HepG2 (cell line): Measurements from ENCODE around the gene RAB22A. TPM values are rescaled to one million over a fixed set of nuclear protein-coding genes. Genes with fewer than 3 reads are reported as not detected.

ENCODE experiments used
- AFF4 ChIP-seq: sonication (generic); formaldehyde crosslinking; IDR thresholded peaks from 2 replicates; pipeline ENCODE4 v1.4.0; 2020; ENCODE audit warnings: missing genetic modification reagents
- ASH2L ChIP-seq: fragments of 300-600, 200-600 bp; sonication (generic); IDR thresholded peaks from 2 replicates; pipeline ENCODE4 v1.7.0; 2017; ENCODE audit warnings: low read depth, mild to moderate bottlenecking, moderate library complexity, mixed read lengths, low read length; ENCODE audit not compliant: insufficient read length
- ATF5 ChIP-seq: sonication (generic); formaldehyde crosslinking; IDR thresholded peaks from 2 replicates; pipeline ENCODE4 v1.4.0; 2020; ENCODE audit warnings: mild to moderate bottlenecking, low read depth, missing genetic modification reagents
- CREBL2 ChIP-seq: sonication (generic); formaldehyde crosslinking; IDR thresholded peaks from 2 replicates; pipeline ENCODE4 v1.8.1; 2023; ENCODE audit warnings: missing genetic modification reagents, mild to moderate bottlenecking, borderline replicate concordance
- ETV5 ChIP-seq: IDR thresholded peaks from 2 replicates; pipeline ENCODE4 v1.6.1; 2018; ENCODE audit warnings: missing biosample characterization, missing genetic modification reagents, inconsistent platforms, borderline replicate concordance
- KDM5B ChIP-seq: sonication (generic); formaldehyde crosslinking; IDR thresholded peaks from 2 replicates; pipeline ENCODE4 v1.4.0; 2020; ENCODE audit warnings: missing genetic modification reagents, mild to moderate bottlenecking, borderline replicate concordance
- KDM6A ChIP-seq: IDR thresholded peaks from 2 replicates; pipeline ENCODE4 v1.6.1; 2016; ENCODE audit warnings: low read depth
- PHF21A ChIP-seq: sonication (generic); formaldehyde crosslinking; IDR thresholded peaks from 2 replicates; pipeline ENCODE4 v1.5.0; 2020; ENCODE audit warnings: mild to moderate bottlenecking, missing genetic modification reagents
- RARG ChIP-seq: sonication (generic); formaldehyde crosslinking; IDR thresholded peaks from 2 replicates; pipeline ENCODE4 v1.4.0; 2020; ENCODE audit warnings: low read depth, mild to moderate bottlenecking, missing genetic modification reagents
- SALL2 ChIP-seq: sonication (generic); formaldehyde crosslinking; IDR thresholded peaks from 2 replicates; pipeline ENCODE4 v1.8.1; 2023; ENCODE audit warnings: mild to moderate bottlenecking, missing genetic modification reagents, inconsistent platforms
- SNAPC5 ChIP-seq: sonication (generic); formaldehyde crosslinking; IDR thresholded peaks from 2 replicates; pipeline ENCODE4 v1.8.1; 2023; ENCODE audit warnings: mild to moderate bottlenecking, missing genetic modification reagents, borderline replicate concordance
- SRF ChIP-seq: IDR thresholded peaks from 2 replicates; pipeline ENCODE4 v1.6.1; 2011; ENCODE audit warnings: mild to moderate bottlenecking, low read depth, low read length, moderate library complexity
- ZC3H4 ChIP-seq: sonication (generic); formaldehyde crosslinking; IDR thresholded peaks from 2 replicates; pipeline ENCODE4 v1.4.0; 2020; ENCODE audit warnings: missing genetic modification reagents, borderline replicate concordance
- ZFYVE20 ChIP-seq: sonication (generic); formaldehyde crosslinking; IDR thresholded peaks from 2 replicates; pipeline ENCODE4 v1.8.0; 2023; ENCODE audit warnings: low read depth, mild to moderate bottlenecking, moderate library complexity, missing genetic modification reagents, borderline replicate concordance
- ZIK1 ChIP-seq: sonication (generic); formaldehyde crosslinking; IDR thresholded peaks from 2 replicates; pipeline ENCODE4 v1.5.0; 2020; ENCODE audit warnings: mild to moderate bottlenecking, low read depth, missing genetic modification reagents, borderline replicate concordance
- ZMYM4 ChIP-seq: sonication (generic); formaldehyde crosslinking; IDR thresholded peaks from 2 replicates; pipeline ENCODE4 v1.8.1; 2023; ENCODE audit warnings: mild to moderate bottlenecking, missing genetic modification reagents
- ZXDC ChIP-seq: sonication (generic); formaldehyde crosslinking; IDR thresholded peaks from 2 replicates; pipeline ENCODE4 v1.5.0; 2020; ENCODE audit warnings: mild to moderate bottlenecking, missing genetic modification reagents
- polyA plus RNA-seq, 8 experiments: library from polyadenylated mRNA; depleted of rRNA in 3 of 8; stranded (reverse) in 7 of 8; unstranded in 1 of 8; fragments of >200 nt; fragmentation: Illumina TruSeq in 4 of 8; extraction: Trizol in 4 of 8; gene quantifications; 2 replicates each; pipeline versions ENCODE4 v1.2.1 to v1.2.3, GENCODE V29; 2011 to 2016; ENCODE audit warnings: low read depth in 4 of 8, missing spikeins in 1 of 8, mixed read lengths in 1 of 8; ENCODE audit not compliant: insufficient read depth in 1 of 8
- total RNA-seq, 5 experiments: library from RNA; depleted of rRNA; stranded (reverse); fragments of >200 nt; fragmentation: Illumina TruSeq; extraction: Trizol; gene quantifications; 2 replicates each; pipeline ENCODE4 v1.2.3, GENCODE V29; 2016; ENCODE audit warnings: low read depth in 1 of 5
- TF ChIP-seq, protein P1 (sequence below): fragments of 450-650 bp; IDR thresholded peaks from 2 replicates; pipeline ENCODE4 v1.6.1; 2016

The RAB22A gene
- total and polyA plus RNA-seq, 2 of the 13 experiments (the other 11 are each of a cell fraction or from before 2014, with no cell fraction given): 10.7 to 11.2 TPM

GRCh38 chr20:58388882-58389323, 79.4 kb downstream of the RAB22A start, which contains the start of gene VAPB (continued):
- TF ChIP-seq AFF4 (CRISPR knock-in tag) (no peak), ZMYM4 (CRISPR knock-in tag) (peak; percentile 93), ASH2L (no peak), PHF21A (CRISPR knock-in tag) (0 out of 2 replicates have a peak, but pooled peaks have one; percentile 38), ETV5 (CRISPR knock-in tag) (peak; percentile 57; the same call in 1 of the 2 replicates), RARG (CRISPR knock-in tag) (no peak; the same call in 1 of the 2 replicates), ZXDC (CRISPR knock-in tag) (no peak), ZIK1 (CRISPR knock-in tag) (peak; percentile 91), KDM5B (CRISPR knock-in tag) (peak; percentile 92), ATF5 (CRISPR knock-in tag) (no peak), CREBL2 (CRISPR knock-in tag) (peak; percentile 69; the same call in 1 of the 2 replicates), KDM6A (no peak), ZFYVE20 (CRISPR knock-in tag) (no peak), SALL2 (CRISPR knock-in tag) (peak; percentile 97; the same call in 1 of the 2 replicates), ZC3H4 (CRISPR knock-in tag) (no peak), SRF (no peak), SNAPC5 (0 out of 2 replicates have a peak, but pooled peaks have one; percentile 43)
- TF ChIP-seq, protein P1, sequence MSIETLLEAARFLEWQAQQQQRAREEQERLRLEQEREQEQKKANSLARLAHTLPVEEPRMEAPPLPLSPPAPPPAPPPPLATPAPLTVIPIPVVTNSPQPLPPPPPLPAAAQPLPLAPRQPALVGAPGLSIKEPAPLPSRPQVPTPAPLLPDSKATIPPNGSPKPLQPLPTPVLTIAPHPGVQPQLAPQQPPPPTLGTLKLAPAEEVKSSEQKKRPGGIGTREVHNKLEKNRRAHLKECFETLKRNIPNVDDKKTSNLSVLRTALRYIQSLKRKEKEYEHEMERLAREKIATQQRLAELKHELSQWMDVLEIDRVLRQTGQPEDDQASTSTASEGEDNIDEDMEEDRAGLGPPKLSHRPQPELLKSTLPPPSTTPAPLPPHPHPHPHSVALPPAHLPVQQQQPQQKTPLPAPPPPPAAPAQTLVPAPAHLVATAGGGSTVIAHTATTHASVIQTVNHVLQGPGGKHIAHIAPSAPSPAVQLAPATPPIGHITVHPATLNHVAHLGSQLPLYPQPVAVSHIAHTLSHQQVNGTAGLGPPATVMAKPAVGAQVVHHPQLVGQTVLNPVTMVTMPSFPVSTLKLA: peak; percentile 60; the same call in 1 of the 2 replicates
